ENCODE measurements around the gene BTF3L4.

- TF ChIP-seq CTCF (conservative IDR thresholded peaks at IDR 0.05; ENCODE audit: low read depth in 2 of 2) = no peak
- no peak for TF ChIP-seq REST (IDR thresholded peaks at IDR 0.05; ENCODE audit: unreplicated experiment)
- TF ChIP-seq EZH2 (IDR thresholded peaks at IDR 0.05; ENCODE audit: low read depth, unreplicated experiment) = no peak
- no peak for TF ChIP-seq EZH2phosphoT487 (IDR thresholded peaks at IDR 0.05; ENCODE audit: unreplicated experiment)
These were observed 46.4 kb downstream of the BTF3L4 start for GRCh38 chr1:52102336-52103013.
